AG04449 (cell line): ENCODE measurements around the gene DLGAP1.

Source experiments
- CTCF ChIA-PET: fragments of 350-600 bp; formaldehyde crosslinking; extraction: SDS; loops from one replicate; lab custom pipeline; 2021; ENCODE audit warnings: antibody characterized with exemption; lab: Yijun Ruan, JAX
- POLR2A ChIA-PET: fragments of 400-600, 350-600 bp; formaldehyde crosslinking; extraction: SDS; loops from one replicate; lab custom pipeline; 2020; ENCODE audit warnings: antibody characterized with exemption, inconsistent platforms; lab: Yijun Ruan, JAX
- DNase-seq: peaks from one replicate; pipeline ENCODE4 v3.0.0-alpha.2; 2010; ENCODE audit warnings: low read depth, low spot score
- H3K4me3 ChIP-seq: 2 replicates; pipeline ENCODE4 v1.5.1; 2011; ENCODE audit warnings: low read depth, mild to moderate bottlenecking, control low read depth, low read length
- CTCF ChIP-seq: IDR thresholded peaks from one replicate; pipeline ENCODE4 v1.5.1; 2011; ENCODE audit warnings: mild to moderate bottlenecking, moderate library complexity, low read length, control low read depth, inconsistent platforms; ENCODE audit not compliant: insufficient read depth; ENCODE audit errors: missing control alignments

Gene DLGAP1

GRCh38 chr18:3716116-3716660 is 738.9 kb downstream of the DLGAP1 start:
- ChIA-PET CTCF (interaction anchor here (1.2 to 3.3 kb wide), 5 partner anchors 12 to 282 kb away, joined by 3 to 23 read pairs (median 6); no protein-coding TSS in a partner anchor), POLR2A (no interaction called here)
- DNase-seq: no peak
- no peak for TF ChIP-seq CTCF
- H3K4me3 ChIP-seq: no peak overlapping the region

GRCh38 chr18:3715231-3716080 is 739.7 kb downstream of the DLGAP1 start:
- POLR2A ChIA-PET: no interaction called here
- no peak for DNase-seq
- TF ChIP-seq CTCF: no peak
- no peak overlapping the region for H3K4me3 ChIP-seq
- CTCF ChIA-PET: interaction anchor here (1.2 to 3.3 kb wide), 5 partner anchors 11 to 283 kb away, joined by 3 to 23 read pairs (median 6); no protein-coding TSS in a partner anchor

GRCh38 chr18:3713708-3714107 is 741.4 kb downstream of the DLGAP1 start:
- no peak overlapping the region for H3K4me3 ChIP-seq
- ChIA-PET POLR2A (no interaction called here), CTCF (interaction anchor here (3.3 kb wide), 1 partner anchor 9 kb away, joined by 23 read pairs; no protein-coding TSS in a partner anchor)
- no peak for DNase-seq
- TF ChIP-seq CTCF: no peak

- no peak for DNase-seq
- H3K4me3 ChIP-seq: no peak overlapping the region
- ChIA-PET POLR2A (no interaction called here), CTCF (interaction anchor here (1.2 to 1.4 kb wide), 3 partner anchors 10 to 282 kb away, joined by 5 to 6 read pairs (median 5); no protein-coding TSS in a partner anchor)
- TF ChIP-seq CTCF: no peak
Measured at GRCh38 chr18:3713166-3713565, 741.9 kb downstream of the DLGAP1 start.

- POLR2A ChIA-PET: no interaction called here
- no peak overlapping the region for H3K4me3 ChIP-seq
- CTCF ChIA-PET: interaction anchor here (0.9 to 1.4 kb wide), 4 partner anchors 9 to 283 kb away, joined by 4 to 6 read pairs (median 5); no protein-coding TSS in a partner anchor
Measured at GRCh38 chr18:3712491-3712890, 742.6 kb downstream of the DLGAP1 start.

More at GRCh38 chr18:3712491-3712890, 742.6 kb downstream of the DLGAP1 start:
- TF ChIP-seq CTCF: no peak
- DNase-seq: no peak
